ENCODE measurements around the gene MAS1. TPM values are rescaled to one million over a fixed set of nuclear protein-coding genes. Genes with fewer than 3 reads are reported as not detected.

The MAS1 gene
- total RNA-seq, 1 experiment from 2014 or later, result not detected

GRCh38 chr6:159871906-159872305 is 18.9 kb upstream of the MAS1 start:
- H3K27ac ChIP-seq (ENCODE audit: low read depth, low read length, poor library complexity, severe bottlenecking), result no peak overlapping the region
- intact Hi-C loops (cut with micrococcal nuclease; ENCODE audit: unreplicated experiment), result no loop called here
- ChIA-PET CTCF (no interaction called here), POLR2A (ENCODE audit: low non-redundant PET) (no interaction called here)
- H3K4me3 ChIP-seq (ENCODE audit: low read depth, low read length, poor library complexity, severe bottlenecking), result no peak overlapping the region
- no peaks in the 10 kb centered on the region for H3K36me3 ChIP-seq (ENCODE audit: insufficient read depth, low read length, poor library complexity, severe bottlenecking)
- TF ChIP-seq, protein P1, sequence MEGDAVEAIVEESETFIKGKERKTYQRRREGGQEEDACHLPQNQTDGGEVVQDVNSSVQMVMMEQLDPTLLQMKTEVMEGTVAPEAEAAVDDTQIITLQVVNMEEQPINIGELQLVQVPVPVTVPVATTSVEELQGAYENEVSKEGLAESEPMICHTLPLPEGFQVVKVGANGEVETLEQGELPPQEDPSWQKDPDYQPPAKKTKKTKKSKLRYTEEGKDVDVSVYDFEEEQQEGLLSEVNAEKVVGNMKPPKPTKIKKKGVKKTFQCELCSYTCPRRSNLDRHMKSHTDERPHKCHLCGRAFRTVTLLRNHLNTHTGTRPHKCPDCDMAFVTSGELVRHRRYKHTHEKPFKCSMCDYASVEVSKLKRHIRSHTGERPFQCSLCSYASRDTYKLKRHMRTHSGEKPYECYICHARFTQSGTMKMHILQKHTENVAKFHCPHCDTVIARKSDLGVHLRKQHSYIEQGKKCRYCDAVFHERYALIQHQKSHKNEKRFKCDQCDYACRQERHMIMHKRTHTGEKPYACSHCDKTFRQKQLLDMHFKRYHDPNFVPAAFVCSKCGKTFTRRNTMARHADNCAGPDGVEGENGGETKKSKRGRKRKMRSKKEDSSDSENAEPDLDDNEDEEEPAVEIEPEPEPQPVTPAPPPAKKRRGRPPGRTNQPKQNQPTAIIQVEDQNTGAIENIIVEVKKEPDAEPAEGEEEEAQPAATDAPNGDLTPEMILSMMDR (conservative IDR thresholded peaks at IDR 0.05; ENCODE audit: low read depth, low read length), result no peak
- TF ChIP-seq EZH2 (IDR thresholded peaks at IDR 0.05; ENCODE audit: borderline replicate concordance, low read depth, low read length, poor library complexity, severe bottlenecking), result no peak
- BruUV-seq (replicated peaks), result no TSS peak
- no peak for DNase-seq (ENCODE audit: low spot score)
- H3K4me1 ChIP-seq (ENCODE audit: insufficient read depth, low read length, poor library complexity, severe bottlenecking), result no peaks in the 10 kb centered on the region
- no peaks in the 10 kb centered on the region for H3K27me3 ChIP-seq (replicated peaks; ENCODE audit: insufficient read depth, low read depth, low read length, poor library complexity)
- H3K9me3 ChIP-seq (ENCODE audit: low read depth, low read length, poor library complexity, severe bottlenecking), result no peaks in the 10 kb centered on the region

GRCh38 chr6:159874435-159874834 is 16.4 kb upstream of the MAS1 start:
- TF ChIP-seq, protein P1 (conservative IDR thresholded peaks at IDR 0.05; ENCODE audit: low read depth, low read length), result no peak
- no peak for TF ChIP-seq EZH2 (IDR thresholded peaks at IDR 0.05; ENCODE audit: borderline replicate concordance, low read depth, low read length, poor library complexity, severe bottlenecking)

DNA sequence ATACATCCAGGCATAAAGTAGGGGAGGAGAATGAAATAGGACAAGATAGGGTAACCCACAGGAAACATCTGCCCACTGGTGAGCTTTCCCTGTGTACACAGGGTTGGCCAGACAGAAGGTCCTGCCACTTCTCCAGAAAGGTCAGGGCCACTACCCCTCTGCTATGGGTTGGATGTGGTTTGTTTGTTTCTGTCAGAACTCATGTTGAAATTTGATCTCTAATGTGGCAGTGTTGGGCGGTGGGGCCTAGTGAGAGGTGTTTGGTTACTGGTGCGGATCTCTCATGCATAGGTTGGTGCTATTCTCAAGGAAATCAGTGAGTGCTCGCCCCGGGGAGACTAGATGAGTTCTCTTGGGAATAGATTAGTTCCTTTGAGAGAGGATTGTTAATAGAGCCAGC is 15.6 kb upstream of the MAS1 start:
- ChIA-PET CTCF (no interaction called here), POLR2A (ENCODE audit: low non-redundant PET) (no interaction called here)
- no peak for DNase-seq (ENCODE audit: low spot score)
- no TSS peak for BruUV-seq (replicated peaks)
- Histone ChIP-seq H3K36me3 (ENCODE audit: insufficient read depth, low read length, poor library complexity, severe bottlenecking) (no peaks in the 10 kb centered on the region), H3K4me3 (ENCODE audit: low read depth, low read length, poor library complexity, severe bottlenecking) (no peak overlapping the region), H3K4me1 (ENCODE audit: insufficient read depth, low read length, poor library complexity, severe bottlenecking) (no peaks in the 10 kb centered on the region), H3K9me3 (ENCODE audit: low read depth, low read length, poor library complexity, severe bottlenecking) (no peaks in the 10 kb centered on the region), H3K27me3 (replicated peaks; ENCODE audit: insufficient read depth, low read depth, low read length, poor library complexity) (no peaks in the 10 kb centered on the region), H3K27ac (ENCODE audit: low read depth, low read length, poor library complexity, severe bottlenecking) (no peak overlapping the region)
- intact Hi-C loops (cut with micrococcal nuclease; ENCODE audit: unreplicated experiment), result no loop called here
- TF ChIP-seq EZH2 (IDR thresholded peaks at IDR 0.05; ENCODE audit: borderline replicate concordance, low read depth, low read length, poor library complexity, severe bottlenecking), result no peak
- TF ChIP-seq, protein P1 (conservative IDR thresholded peaks at IDR 0.05; ENCODE audit: low read depth, low read length), result no peak

More at GRCh38 chr6:159874435-159874834, 16.4 kb upstream of the MAS1 start:
- no peak overlapping the region for H3K27ac ChIP-seq (ENCODE audit: low read depth, low read length, poor library complexity, severe bottlenecking)
- no TSS peak for BruUV-seq (replicated peaks)
- no peaks in the 10 kb centered on the region for H3K4me1 ChIP-seq (ENCODE audit: insufficient read depth, low read length, poor library complexity, severe bottlenecking)
- H3K27me3 ChIP-seq (replicated peaks; ENCODE audit: insufficient read depth, low read depth, low read length, poor library complexity), result no peaks in the 10 kb centered on the region
- H3K4me3 ChIP-seq (ENCODE audit: low read depth, low read length, poor library complexity, severe bottlenecking), result no peak overlapping the region
- intact Hi-C loops (cut with micrococcal nuclease; ENCODE audit: unreplicated experiment), result no loop called here
- DNase-seq (ENCODE audit: low spot score), result no peak
- ChIA-PET CTCF (no interaction called here), POLR2A (ENCODE audit: low non-redundant PET) (no interaction called here)
- no peaks in the 10 kb centered on the region for H3K9me3 ChIP-seq (ENCODE audit: low read depth, low read length, poor library complexity, severe bottlenecking)
- no peaks in the 10 kb centered on the region for H3K36me3 ChIP-seq (ENCODE audit: insufficient read depth, low read length, poor library complexity, severe bottlenecking)

Measured in A673 (cell line).